Measurements from ENCODE around the gene USP6NL. TPM values are rescaled to one million over a fixed set of nuclear protein-coding genes. Genes with fewer than 3 reads are reported as not detected.

The USP6NL gene
- total RNA-seq, 4 donors from 2014 or later = 19.6 to 29.4 (median 25.2) TPM

- H3K4me3 ChIP-seq (ENCODE audit: low read depth, poor library complexity, severe bottlenecking) = no peak overlapping the region
- 63 to 72% methylated on average over 8 of the region's 8 CpGs for WGBS, 2 donors
- peak in 1 of 2 donors; percentile 48 for DNase-seq (ENCODE audit: low spot score in 2 of 2)
- intact Hi-C loops (cut with DNase I; ENCODE audit: low total_unique reads) = no loop called here
- TF ChIP-seq POLR2A (IDR thresholded peaks at IDR 0.05) = no peak
- peak in 1 of 3 donors; percentile 88 for TF ChIP-seq CTCF (IDR thresholded peaks at IDR 0.05)
Measured at GRCh38 chr10:11472158-11472753, 139.2 kb downstream of the USP6NL start.

DNA sequence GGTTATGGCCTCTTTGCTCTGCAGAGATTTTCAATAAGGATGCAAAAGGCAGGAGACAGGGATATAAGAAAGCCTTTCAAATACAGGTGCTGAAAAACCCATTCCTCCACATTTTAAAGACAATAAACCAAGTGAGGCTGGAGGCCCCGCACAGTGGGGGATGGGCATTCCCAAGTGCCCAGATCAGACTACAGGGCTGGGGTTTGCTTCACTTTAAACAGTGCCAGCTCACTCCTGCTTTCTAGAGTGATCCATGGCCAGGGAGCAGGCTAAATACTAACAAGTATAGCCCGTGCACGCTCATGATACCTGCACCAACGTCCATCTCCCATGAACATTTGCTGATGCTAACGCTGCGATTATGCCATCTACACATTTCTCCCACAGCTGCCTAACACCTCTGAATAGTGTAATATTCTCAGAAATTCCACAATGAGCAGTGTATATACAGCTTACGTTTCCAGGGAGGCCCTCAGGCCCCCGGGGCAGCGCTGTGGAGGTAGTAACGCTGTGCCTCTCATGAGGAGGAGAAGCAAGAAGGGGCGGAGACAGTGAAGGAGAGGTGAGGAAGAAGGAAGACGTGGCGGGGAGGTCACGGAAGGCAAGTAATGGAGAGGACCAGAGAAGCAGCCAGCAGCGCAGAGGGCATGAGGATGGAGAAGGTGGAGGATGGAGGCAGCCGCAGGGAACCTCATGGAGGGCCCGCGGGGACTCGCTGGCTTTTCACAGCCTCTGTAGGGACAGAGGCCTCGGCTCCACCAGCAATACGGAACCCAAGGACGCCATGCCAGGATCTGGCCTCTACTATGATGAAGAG, 141.7 kb downstream of the USP6NL start:
- intact Hi-C loops (cut with DNase I; ENCODE audit: low total_unique reads) = no loop called here
- H3K4me3 ChIP-seq (ENCODE audit: low read depth, poor library complexity, severe bottlenecking) = no peak overlapping the region
- TF ChIP-seq POLR2A (IDR thresholded peaks at IDR 0.05) (no peak), CTCF (IDR thresholded peaks at IDR 0.05) (no peak)
- DNase-seq (ENCODE audit: low spot score in 2 of 2) = no peak
- WGBS, 2 donors = 94% methylated on average over 22 of the region's 22 CpGs

- 90 to 91% methylated on average over 7 of the region's 7 CpGs for WGBS, 2 donors
- no peak for DNase-seq (ENCODE audit: low spot score in 2 of 2)
Measured at GRCh38 chr10:11468126-11468742, 143.2 kb downstream of the USP6NL start.

DNA sequence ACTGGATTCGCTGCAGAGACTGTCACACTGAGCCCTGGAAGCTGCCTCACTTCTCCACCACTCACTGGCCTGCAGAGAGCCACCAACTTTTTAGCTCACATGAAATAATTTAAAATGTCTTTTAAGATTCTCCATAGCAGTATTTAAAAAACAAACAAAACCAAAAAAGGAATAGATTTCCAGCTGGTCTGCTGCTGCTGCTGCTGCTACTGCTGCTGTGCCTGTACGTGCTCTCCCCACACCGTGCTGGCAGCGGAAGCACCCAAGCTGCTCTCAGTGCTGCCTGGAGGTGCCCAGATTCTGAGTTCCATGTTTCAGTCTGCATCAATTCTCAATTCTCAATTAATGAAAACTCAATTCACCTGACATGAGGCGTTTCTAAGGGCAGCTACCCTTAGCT, 146.0 kb downstream of the USP6NL start:
- DNase-seq (ENCODE audit: low spot score in 2 of 2) = no peak
- H3K4me3 ChIP-seq (ENCODE audit: low read depth, poor library complexity, severe bottlenecking) = no peak overlapping the region
- TF ChIP-seq CTCF (IDR thresholded peaks at IDR 0.05) (no peak), POLR2A (IDR thresholded peaks at IDR 0.05) (no peak)
- 80 to 84% methylated on average over 5 of the region's 5 CpGs for WGBS, 2 donors
- intact Hi-C loops (cut with DNase I; ENCODE audit: low total_unique reads) = no loop called here

More at GRCh38 chr10:11468126-11468742, 143.2 kb downstream of the USP6NL start:
- intact Hi-C loops (cut with DNase I; ENCODE audit: low total_unique reads) = no loop called here
- no peak overlapping the region for H3K4me3 ChIP-seq (ENCODE audit: low read depth, poor library complexity, severe bottlenecking)
- no peak for TF ChIP-seq POLR2A (IDR thresholded peaks at IDR 0.05)
- no peak for TF ChIP-seq CTCF (IDR thresholded peaks at IDR 0.05)

- 96 to 97% methylated on average over 26 of the region's 26 CpGs for WGBS, 2 donors
Measured at GRCh38 chr10:11463111-11463510, 148.3 kb downstream of the USP6NL start.

More at GRCh38 chr10:11463111-11463510, 148.3 kb downstream of the USP6NL start:
- TF ChIP-seq POLR2A (IDR thresholded peaks at IDR 0.05) = no peak
- TF ChIP-seq CTCF (IDR thresholded peaks at IDR 0.05) = no peak
- intact Hi-C loops (cut with DNase I; ENCODE audit: low total_unique reads) = no loop called here
- DNase-seq (ENCODE audit: low spot score in 2 of 2) = peak in 1 of 2 donors; percentile 73
- no peak overlapping the region for H3K4me3 ChIP-seq (ENCODE audit: low read depth, poor library complexity, severe bottlenecking)

Measured in lower leg skin (tissue), 4 donors.